NB4 (cell line): Measurements from ENCODE around the gene MED20.

Experiments used
- CTCF ChIP-seq: IDR thresholded peaks from one replicate; pipeline ENCODE4 v1.5.1; 2012; ENCODE audit warnings: low read depth, low read length
- MAX ChIP-seq: IDR thresholded peaks from 2 replicates; pipeline ENCODE4 v1.6.1; 2011; ENCODE audit warnings: low read depth, low read length
- MYC ChIP-seq: IDR thresholded peaks from 2 replicates; pipeline ENCODE4 v1.6.1; 2011; ENCODE audit warnings: low read depth, low read length
- POLR2A ChIP-seq: IDR thresholded peaks from 2 replicates; pipeline ENCODE4 v1.6.1; 2011; ENCODE audit warnings: mild to moderate bottlenecking; ENCODE audit not compliant: insufficient read length; ENCODE audit errors: extremely low read depth

GRCh38 chr6:41859356-41859755, 61.6 kb downstream of the MED20 start:
- TF ChIP-seq POLR2A (no peak), CTCF (no peak), MYC (no peak), MAX (no peak)
